Activated CD4-positive, CD25-positive, alpha-beta regulatory T cell treated with anti-CD3 and anti-CD28 coated beads, Interleukin-2, amount 50 U/mL, for 24 hours (primary cell): ENCODE data around the gene ACO2.
A peak's percentile ranks its signal among the peaks of the same experiment; 100 is the strongest.

Source experiments
- ATAC-seq, 2 donors: fragments of 150-1000 bp; cut with Tn5 transposase; one replicate each; pipeline ENCODE4 v1.10.0; 2021; ENCODE audit warnings: mild to moderate bottlenecking in 1 of 2, moderate library complexity in 1 of 2

ACO2 gene

DNA sequence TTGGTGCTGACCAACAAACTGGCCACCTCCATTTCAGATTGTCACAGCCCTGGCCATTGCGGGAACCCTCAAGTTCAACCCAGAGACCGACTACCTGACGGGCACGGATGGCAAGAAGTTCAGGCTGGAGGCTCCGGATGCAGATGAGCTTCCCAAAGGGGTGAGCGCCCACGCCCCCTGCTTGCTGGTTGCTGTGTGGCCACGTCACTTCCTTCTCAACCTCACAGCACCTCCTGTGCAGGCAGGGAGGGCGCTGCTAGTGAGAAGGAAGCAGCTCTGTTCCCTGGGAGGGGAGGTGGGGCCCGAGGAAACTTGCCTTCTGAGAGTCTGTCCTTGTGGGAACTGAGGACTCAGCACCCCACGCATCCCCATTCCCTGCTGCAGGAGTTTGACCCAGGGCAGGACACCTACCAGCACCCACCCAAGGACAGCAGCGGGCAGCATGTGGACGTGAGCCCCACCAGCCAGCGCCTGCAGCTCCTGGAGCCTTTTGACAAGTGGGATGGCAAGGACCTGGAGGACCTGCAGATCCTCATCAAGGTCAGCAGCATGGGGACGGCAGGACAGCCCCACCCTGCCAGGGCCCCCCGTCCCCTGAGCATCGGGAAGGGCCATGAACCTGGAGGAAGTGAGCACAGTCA is 56.0 kb downstream of the ACO2 start:
- ATAC-seq, result peak; percentile 64 to 67

DNA sequence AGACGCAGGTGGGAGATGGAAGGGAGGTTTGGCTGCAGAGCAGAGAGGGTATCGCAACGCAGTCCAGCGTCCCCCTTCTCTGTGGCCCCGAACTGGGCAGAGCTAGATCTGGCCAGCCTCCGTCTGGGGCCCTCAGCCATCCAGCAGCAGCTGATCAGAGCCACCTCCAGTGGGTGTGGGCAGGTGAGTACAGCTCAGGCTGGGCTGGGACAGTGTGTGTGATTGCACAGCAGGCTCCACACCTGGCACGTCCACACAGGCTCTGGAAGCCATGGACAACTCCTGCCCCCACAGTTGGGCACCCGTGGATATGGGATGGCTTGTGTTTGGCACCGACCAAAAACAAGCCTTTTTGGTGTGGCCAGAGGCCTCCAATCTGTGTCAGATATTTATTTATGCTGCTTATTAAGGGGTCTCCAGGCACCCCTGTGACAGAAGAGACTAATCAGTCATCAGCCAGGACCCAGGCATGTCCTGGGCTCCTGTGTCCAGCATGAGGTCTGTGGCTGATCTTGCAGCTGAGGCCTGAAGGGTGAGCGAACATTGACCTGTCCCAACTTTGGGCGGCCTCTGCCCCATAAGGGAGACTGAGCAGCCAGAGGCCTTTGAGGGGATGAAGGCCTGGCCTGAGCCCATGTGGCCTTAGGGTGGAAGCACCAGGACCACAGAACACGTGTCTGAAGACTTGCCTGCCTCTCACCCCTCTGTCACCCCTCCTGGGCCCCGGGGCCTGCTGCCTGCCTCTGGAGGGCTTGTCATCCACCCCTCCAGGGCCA is 56.7 kb downstream of the ACO2 start:
- no peak for ATAC-seq

DNA sequence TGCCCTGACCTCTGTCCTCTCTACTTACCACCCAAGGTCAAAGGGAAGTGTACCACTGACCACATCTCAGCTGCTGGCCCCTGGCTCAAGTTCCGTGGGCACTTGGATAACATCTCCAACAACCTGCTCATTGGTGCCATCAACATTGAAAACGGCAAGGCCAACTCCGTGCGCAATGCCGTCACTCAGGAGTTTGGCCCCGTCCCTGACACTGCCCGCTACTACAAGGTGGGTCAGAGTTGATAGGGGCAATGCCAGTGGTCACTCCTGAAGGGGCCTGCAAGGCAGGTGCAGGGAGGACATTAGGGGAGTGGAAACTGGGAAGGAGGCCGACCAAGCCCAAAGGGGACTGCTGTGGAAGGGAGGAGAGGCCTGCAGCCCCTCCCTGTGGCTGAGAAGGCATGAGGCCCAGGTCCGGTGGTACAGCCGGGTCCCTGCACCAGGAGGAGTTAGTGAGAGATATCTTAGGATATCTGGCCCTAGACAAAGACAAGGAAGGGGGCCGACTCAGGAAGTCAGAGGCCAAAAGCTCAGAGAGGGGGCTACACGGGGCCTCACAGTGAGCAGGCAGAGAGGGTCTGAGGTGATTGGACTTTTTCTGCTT is 57.4 kb downstream of the ACO2 start:
- peak in 1 of 2 donors; percentile 4 for ATAC-seq

DNA sequence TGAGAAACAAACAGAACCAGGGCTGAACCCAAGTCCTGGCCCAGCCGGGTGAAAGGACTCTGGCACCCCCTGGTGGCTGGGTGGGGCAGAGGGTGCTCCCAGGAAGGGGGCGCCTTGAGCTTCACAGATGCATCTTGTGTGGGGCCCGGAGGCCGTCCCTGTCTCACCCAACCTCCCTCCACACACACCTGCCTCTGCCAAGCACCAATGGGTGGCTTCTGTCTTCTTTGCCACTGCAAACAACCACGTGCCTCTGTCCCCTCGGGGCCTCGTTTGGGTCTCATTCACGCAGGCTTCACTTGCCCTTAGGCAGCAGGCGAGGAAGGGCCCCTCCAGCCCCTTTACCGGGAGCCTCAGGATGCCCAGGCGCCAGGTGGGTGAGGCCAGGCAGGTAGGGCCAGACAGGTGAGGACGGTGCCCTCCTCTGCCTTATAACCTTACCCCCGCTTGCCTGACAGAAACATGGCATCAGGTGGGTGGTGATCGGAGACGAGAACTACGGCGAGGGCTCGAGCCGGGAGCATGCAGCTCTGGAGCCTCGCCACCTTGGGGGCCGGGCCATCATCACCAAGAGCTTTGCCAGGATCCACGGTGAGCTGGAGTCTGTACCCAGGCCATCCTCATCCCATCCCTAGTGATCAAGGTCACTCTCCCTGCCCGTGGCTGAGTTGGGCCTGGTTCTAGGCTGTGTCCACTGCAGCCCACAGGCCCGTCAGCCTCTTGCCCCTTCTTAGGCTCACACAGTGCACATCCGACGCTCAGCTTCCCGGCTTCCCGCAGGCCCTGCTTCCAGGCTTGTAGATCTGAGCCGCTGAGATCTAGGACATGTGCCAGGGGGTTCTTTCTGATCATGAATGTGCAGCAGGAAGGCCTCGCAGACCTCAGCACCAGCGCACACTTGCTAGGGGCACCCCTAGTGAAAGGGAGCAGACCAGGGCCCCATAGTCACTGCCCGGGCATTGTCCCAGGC is 58.2 kb downstream of the ACO2 start:
- ATAC-seq, result peak; percentile 47 to 68

DNA sequence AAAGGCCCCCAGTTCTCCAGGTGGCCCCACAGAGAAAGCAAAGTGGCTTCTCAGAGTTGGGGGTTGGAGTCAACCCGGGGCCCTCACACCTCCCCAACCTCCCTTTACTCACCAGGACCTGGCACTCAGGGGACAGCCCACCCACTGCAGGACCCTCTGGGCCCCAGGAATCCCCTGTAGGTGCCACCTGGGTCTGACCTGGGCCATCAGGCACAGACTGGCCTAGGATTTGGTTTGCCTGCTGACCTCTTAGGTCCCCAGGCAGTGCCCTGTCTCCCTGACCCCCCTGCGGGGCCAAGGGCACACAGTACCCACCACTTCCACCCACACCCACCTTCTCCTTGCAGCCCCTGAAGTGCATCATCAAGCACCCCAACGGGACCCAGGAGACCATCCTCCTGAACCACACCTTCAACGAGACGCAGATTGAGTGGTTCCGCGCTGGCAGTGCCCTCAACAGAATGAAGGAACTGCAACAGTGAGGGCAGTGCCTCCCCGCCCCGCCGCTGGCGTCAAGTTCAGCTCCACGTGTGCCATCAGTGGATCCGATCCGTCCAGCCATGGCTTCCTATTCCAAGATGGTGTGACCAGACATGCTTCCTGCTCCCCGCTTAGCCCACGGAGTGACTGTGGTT is 59.3 kb downstream of the ACO2 start:
- ATAC-seq, result no peak

DNA sequence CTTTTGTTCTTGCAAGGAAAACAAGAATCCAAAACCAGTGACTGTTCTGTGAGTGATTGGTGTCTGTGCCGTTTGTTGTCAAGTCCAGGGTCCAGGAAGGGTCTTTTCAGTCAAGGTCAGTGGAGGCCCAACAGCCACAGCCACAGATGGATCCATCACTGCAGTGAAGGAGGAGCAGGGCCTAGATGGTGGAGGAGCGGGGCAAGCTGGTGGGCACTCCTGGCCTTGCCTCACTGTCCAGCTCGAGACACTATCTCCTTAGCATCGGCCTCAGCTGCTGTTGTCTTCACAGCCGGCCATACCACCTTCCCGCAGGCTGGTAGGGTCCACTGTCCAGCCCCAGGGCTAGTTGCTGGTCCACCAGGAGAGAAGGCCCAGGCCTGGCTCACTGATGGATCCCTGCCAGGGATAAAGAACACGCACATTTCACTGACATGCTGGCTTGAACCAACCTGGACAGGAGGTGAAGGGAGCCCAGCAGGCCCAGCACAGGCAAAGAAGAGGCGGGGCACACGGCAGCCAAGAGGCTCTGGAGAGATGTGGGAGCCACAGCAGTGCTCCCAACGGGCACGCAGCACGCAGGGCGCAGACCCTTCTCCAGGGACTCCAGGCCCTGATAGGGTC is 60.1 kb downstream of the ACO2 start:
- ATAC-seq, result no peak

DNA sequence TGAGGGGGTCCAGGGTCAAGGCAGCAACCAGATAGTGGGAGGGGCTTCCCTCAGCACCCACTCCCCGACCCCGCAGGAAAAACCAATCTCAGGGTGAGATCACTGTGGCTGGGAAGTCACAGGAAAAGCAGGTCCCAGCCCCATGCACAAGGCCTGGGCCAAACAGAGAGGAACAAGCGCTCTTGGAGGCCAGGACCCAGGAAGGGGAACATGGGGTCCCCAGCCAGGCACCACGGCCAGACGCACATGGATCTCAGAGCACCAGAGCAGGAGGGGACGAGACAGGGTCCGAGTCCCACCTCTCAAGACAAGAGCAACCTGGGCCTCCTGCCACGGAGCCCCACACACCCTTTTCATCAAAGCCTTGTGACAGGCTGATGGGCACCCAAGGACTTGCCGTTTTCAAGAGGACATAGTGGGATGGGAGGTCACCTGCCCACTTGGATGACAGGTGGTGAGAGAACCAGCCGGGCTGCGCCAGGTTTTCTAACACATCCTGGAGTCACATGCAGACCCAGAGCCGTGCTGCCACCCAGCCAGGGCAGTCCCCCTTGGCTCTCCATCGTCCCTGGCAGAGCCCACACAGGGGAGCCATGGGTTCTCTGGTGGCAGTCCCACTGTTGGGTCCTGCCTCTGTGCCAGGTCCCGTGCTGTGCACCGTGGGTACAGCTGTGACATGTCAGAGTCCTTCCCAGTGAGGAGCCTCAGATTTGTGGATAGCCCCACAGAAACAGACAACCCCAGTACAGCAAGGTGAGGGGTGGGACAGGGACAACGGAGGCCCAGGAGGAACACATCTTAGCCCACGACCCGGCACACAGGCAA is 62.2 kb downstream of the ACO2 start:
- no peak for ATAC-seq

DNA sequence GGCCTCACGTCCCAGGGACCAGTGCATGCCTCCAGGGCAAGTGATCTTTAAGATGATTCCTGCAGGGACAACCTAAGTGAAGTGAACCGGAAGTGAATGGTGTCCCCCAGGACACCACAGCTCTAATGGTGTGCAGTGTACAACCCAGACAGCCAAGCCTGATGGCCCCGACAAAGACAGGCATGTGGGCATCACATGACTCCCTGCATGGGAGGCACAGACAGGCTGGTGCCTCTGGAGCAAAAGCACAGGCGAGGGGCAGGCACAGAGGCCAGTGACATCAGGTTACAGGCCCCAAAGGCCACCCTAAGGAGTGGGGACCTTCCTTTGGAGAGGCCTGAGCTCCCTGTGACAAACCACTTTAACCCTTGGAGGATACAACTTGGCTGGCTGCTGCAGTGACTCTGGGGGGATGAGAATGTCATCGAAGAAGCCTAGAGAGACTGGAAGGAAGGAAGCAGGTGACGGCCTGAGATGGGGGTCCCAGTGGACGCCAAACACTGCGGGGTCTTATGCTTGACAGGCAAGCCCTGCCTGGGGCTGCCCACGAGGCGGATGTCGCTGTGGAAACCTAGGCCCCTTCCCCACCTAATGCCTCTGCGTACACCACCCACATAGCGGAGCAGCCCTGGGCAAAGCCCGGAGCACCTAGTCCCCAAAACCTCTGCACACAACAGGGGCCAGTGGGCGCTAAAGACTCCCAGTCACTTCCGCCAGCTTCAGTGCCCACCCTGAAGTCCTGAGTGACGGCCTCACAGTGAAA is 63.0 kb downstream of the ACO2 start:
- ATAC-seq, result no peak

DNA sequence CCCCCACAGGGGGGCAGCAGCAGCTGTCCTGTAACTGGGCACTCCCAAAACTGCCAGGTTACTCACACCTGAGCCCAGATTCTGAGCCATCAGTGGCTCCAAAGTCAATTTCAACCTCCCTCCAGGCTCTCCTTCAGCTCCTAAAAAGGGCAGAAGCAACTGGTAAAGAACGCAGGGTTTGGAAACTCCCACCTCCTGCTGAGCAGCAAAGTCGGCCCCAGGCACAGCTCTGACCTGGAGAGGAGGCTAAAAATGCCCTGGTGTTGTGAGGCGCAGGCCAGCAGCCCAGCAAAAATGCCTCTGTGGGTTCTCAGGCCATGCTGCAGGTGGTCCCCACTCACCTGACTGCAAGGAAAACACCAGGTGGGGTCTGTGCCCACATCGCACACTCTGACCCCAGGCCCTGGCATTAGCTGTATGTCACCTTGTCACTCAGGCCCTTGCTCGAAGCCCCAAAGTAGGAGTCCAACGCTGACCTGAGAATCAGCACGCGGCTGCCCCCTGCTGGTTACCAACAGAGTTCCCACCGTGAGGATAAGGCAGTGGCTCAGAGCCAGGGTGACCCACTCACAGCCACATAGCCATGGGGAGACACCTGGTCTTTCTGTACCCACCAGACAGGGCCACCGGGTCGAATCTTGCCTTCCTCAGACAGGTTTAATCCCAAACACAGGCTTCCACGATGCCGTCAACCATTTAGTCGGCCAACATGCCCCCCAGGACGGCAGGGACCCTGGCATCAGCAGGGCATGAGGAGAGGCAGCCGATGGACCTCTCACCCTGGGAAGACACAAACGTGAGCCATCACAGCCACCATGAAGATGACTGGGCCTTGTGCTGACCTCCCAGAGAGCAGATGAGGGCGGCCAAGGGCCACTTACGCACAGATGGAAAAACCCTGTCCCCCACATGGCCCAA is 64.2 kb downstream of the ACO2 start:
- peak; percentile 72 to 77 for ATAC-seq

DNA sequence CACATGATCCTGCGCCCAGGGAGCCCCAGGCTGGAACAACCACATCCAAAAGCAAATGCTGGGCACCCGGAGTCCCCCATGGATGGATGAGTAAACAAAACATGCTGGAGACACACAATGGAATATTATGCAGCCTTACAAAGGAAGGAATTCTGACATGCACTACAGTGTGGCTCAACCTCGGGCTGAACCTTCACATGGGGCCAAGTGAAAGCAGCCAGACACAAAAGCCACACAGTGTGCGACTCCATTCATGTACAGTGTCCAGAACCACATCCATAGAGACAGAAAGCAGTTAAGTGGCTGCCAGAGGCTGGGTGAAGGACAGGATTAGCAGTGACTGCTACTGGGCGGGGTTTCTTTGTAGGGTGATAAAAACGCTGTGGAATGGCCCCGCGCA is 65.3 kb downstream of the ACO2 start:
- no peak for ATAC-seq

DNA sequence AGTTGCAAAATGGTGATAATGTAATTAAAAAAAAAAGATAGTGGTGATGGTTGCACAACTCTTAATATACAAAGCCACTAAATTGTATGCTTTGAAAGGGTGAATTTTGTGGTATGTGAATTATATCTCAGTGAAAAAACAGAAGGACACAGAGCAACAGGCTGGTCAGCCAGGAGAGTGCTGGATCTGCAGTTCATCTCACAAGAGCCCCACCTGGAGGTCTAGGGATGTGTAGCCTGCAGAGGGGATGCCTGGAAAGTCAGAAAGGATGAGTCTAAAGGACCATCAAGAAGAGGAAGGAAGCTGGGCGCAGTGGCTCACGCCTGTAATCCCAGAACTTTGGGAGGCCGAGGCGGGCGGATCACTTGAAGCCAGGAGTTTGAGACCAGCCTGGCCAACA is 66.3 kb downstream of the ACO2 start:
- no peak for ATAC-seq

DNA sequence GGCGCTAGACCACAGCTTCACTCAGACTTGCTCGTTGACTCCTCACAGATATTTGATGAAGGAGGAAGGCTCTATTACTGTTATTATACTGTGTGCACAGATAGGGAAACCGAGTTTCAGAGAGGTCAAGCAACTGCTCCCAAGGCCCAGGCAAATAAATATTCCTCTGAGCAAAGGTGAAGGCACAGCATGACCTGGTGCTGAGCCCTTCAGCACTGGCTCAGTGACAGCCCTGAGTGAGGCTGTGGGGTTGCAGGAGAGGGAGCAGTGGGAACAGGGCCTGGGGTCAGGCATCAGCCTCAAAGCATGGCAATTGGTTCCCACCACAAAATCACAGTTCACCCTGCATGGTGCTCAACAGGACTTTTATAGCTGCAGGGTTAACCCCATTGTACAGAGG is 68.3 kb downstream of the ACO2 start:
- ATAC-seq, result no peak

DNA sequence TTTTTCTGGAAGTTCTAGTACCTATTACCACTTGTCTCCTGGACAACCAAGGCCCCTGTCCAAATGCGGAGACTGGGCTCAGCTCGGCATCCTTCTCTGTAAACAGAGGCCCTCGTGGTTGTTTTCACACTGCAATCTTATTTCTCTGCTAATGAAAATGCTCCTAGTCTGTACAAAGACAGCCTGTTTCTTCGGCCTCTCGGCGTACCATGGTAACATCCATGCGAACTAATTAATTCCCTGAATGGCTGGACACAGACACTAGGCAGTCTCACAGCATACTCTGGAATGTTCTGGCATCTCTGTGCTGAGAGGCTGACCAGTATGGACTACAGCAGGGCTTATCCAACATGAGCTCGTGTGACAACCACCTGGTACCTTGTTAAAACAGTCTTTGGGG is 69.7 kb downstream of the ACO2 start:
- ATAC-seq, result no peak

DNA sequence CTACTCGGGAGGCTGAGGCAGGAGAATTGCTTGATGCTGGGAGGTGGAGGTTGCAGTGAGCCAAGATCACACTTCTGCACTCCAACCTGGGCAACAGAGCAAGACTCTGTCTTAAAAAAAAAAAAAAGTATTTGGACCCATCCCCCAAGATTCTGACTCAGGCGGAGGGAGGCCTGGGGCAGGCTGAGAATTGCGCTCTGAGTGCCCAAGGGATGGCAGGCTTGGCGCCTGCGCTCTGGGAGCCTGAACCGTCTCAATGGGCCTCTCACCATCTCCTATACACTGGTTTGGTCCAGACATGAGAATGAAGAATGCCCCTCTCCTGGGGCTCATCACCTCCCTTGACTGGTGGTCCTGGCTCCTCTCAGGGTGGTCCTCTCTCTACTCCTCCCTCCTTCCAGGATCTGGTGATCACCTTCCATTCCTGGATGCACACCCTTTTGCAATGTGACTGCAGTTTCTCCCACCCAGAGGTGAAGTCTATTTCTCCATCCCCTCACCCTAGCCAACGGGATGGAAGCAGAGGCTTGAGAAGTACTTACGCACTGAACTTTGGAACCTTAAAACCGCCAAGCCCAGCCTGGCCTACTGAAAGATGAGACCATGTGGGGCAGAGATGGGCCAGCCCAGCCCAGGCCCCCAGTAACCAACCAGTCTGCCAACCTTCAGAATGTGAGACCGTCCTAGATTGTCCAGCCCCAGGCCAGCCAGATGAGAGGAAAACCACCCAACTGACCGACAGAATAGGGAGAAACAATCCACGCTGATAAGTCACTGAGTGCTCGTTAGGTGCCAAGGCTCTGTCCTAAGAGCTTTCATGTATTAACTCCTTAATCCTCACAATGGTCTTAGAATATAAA is 70.5 kb downstream of the ACO2 start:
- ATAC-seq, result no peak

DNA sequence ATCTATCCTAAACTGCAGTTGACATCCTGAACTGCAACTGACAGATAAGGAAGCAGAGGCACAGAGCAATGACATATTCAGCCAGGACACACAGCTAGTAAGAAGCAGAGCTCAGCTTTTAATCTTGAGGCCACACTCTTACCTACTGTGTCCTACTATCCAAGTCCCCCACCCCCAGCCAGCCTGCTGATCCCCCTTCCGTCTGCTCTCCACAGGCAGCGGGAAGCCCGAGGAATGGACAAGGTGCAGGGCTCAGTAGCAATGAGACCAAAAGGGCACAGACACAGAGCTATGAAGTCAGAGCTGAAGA is 71.0 kb downstream of the ACO2 start:
- ATAC-seq, result no peak

DNA sequence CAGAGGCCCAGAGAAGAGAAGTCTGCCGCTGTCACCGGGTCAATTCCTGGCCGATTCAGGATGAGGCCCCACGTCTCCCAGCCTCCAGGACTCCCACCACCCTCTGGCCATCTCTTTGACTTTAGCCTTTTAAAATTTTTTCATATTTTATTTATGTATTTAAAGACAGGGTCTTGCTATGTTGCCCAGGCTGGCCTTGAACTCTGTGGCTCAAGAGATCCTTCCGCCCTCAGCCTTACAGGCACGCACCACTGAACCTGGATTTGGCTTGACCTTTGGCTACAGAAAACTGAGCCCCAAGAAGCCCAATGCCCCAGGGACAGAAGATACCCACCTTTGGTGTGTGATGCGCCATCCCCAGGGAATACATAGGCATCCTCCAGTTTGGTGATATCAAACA is 71.4 kb downstream of the ACO2 start:
- ATAC-seq, result no peak

DNA sequence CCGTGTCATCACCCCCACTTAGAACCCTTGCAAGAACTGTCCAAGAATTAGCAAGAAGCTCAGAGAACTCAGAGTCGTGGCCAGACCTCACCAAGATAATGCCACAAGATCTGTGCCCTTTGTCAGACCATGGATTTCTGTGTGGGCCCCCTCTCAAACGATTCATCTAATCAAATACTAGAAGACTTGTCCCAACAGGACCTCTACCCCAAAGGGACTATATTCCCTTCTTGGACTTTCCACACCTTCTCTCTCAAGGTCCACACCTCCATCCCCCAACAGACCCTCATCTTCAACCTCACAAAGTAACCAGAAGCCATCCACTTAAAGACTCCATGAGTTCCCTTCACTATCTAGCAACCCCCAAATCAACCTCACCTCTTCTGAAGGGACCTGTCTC is 72.6 kb downstream of the ACO2 start:
- ATAC-seq, result no peak

DNA sequence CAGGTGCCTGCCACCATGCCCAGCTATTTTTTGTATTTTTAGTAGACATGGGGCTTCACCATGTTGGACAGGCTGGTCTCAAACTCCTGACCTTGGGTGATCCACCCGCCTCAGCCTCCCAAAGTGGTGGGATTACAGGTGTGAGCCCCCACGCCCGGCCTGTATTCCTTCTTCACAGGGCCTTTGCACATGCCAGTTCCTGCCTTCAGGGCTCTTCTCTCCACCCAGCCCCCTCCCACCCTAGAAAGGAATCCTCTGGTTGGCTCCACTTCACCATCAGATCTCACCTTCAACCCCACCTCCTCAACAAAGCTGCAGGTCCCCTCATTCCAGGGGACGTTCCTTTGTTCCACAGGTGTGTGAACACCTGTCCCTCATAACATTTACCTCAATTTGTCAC is 73.3 kb downstream of the ACO2 start:
- no peak for ATAC-seq
